Stomach (tissue), 9 donors: ENCODE data around the gene GPC6. TPM values are rescaled to one million over a fixed set of nuclear protein-coding genes. Genes with fewer than 3 reads are reported as not detected.
"Not testable (repeated sequence)": the region's sequence is repeated elsewhere in the genome, so short reads cannot be mapped to it uniquely, and the experiment has no call there.

ENCODE experiments used
- DNase-seq, 2 donors: peaks; one replicate each; pipeline versions ENCODE4 v3.0.0 to v3.0.0-alpha.2; 2013 to 2019
- H3K27ac ChIP-seq, 5 donors: fragments of 200-600 bp in 4 of 5; sonication (generic) in 4 of 5; one replicate each; pipeline ENCODE4 v1.5.1; 2013 to 2019; ENCODE audit warnings: mild to moderate bottlenecking in 1 of 5, moderate library complexity in 1 of 5
- H3K27me3 ChIP-seq, 3 donors: fragments of 200-600 bp; sonication (generic); one replicate each; pipeline ENCODE4 v1.5.1; 2017 to 2019; ENCODE audit warnings: mixed run types in 1 of 3
- H3K36me3 ChIP-seq, 4 donors: fragments of 200-600 bp; sonication (generic); 1 replicate in 3 of 4; 2 replicates in 1 of 4; pipeline ENCODE4 v1.5.1; 2016 to 2019
- H3K4me1 ChIP-seq, 4 donors: fragments of 200-600 bp; sonication (generic); one replicate each; pipeline ENCODE4 v1.5.1; 2016 to 2019
- H3K4me3 ChIP-seq, 4 donors: fragments of 200-600 bp; sonication (generic) in 3 of 4; one replicate each; pipeline ENCODE4 v1.5.1; 2016 to 2019; ENCODE audit warnings: mild to moderate bottlenecking in 1 of 4
- H3K9me3 ChIP-seq, 4 donors: fragments of 200-600 bp; sonication (generic); one replicate each; pipeline ENCODE4 v1.5.1; 2016 to 2019
- CTCF ChIP-seq, 7 experiments: fragments of 450-650 bp in 4 of 7; fragments of 200-600 bp in 3 of 7; sonication (generic) in 3 of 7; IDR thresholded peaks; one replicate each; pipeline ENCODE4 v1.5.1; 2016 to 2019; ENCODE audit warnings: antibody characterized with exemption in 7 of 7, control low read depth in 2 of 7, mild to moderate bottlenecking in 1 of 7
- EP300 ChIP-seq: sonication (generic); formaldehyde crosslinking; IDR thresholded peaks from one replicate; pipeline ENCODE4 v1.6.1; 2017; ENCODE audit warnings: antibody characterized with exemption
- POLR2A ChIP-seq, 4 donors: fragments of 450-650 bp; IDR thresholded peaks; one replicate each; pipeline ENCODE4 v1.6.1; 2016; ENCODE audit warnings: antibody characterized with exemption in 4 of 4, control low read depth in 2 of 4, mild to moderate bottlenecking in 1 of 4, moderate library complexity in 1 of 4
- POLR2AphosphoS5 ChIP-seq, 3 donors: sonication (generic); formaldehyde crosslinking; IDR thresholded peaks; one replicate each; pipeline ENCODE4 v1.6.1; 2016; ENCODE audit warnings: antibody characterized with exemption in 3 of 3
- WGBS, 5 donors: extraction: QIAGEN DNeasy Blood & Tissue Kit in 3 of 5; methylation state at CpG; one replicate each; pipeline versions ENCODE4 v1.1.5 to v1.1.7; 2013 to 2018; 5-methylcytosine and 5-hydroxymethylcytosine counted together
- intact Hi-C: fragments of 100-400 bp; cut with DNase I; formaldehyde crosslinking; loops from one replicate; pipeline ENCODE4 v1.15.1; 2023; ENCODE audit warnings: low total_unique reads
- polyA plus RNA-seq, 3 donors: library from polyadenylated mRNA; stranded (reverse); fragments of 200-250 nt; gene quantifications; one replicate each; pipeline ENCODE4 v1.2.3, GENCODE V29; 2013
- total RNA-seq, 5 donors: library from RNA; depleted of rRNA; stranded (reverse); fragments of >200 nt; gene quantifications; one replicate each; pipeline versions ENCODE4 v1.1.0 to v1.2.3, GENCODE V29; 2014 to 2016
- donor health status: healthy with polysubstance abuse.
- donor health status: Bipolar disorder and iron deficiency.
- donor health status: healthy.

The GPC6 gene
- total and polyA plus RNA-seq, 8 donors = 0.70 to 52.7 (median 5.6) TPM

- H3K4me3 ChIP-seq = no peak overlapping the region
- H3K27ac ChIP-seq = no peak overlapping the region
- WGBS, 5 donors = 52 to 60% (median 56%) methylated on average over 3 of the region's 3 CpGs
- H3K36me3 ChIP-seq = no peaks in the 10 kb centered on the region
- no peaks in the 10 kb centered on the region for H3K4me1 ChIP-seq
- intact Hi-C loops = no loop called here
- DNase-seq = no peak
- H3K27me3 ChIP-seq = no peaks in the 10 kb centered on the region
- no peak for TF ChIP-seq CTCF (IDR thresholded peaks at IDR 0.05)
- TF ChIP-seq POLR2AphosphoS5 (IDR thresholded peaks at IDR 0.05) = no peak
- no peak for TF ChIP-seq EP300
- TF ChIP-seq POLR2A (IDR thresholded peaks at IDR 0.05) = no peak
- no peaks in the 10 kb centered on the region for H3K9me3 ChIP-seq
Observed at GRCh38 chr13:94205896-94206295, 979.3 kb downstream of the GPC6 start.

- no peak for TF ChIP-seq POLR2A (IDR thresholded peaks at IDR 0.05)
- TF ChIP-seq CTCF (IDR thresholded peaks at IDR 0.05) = no peak
- no peak for TF ChIP-seq EP300
- no peak for TF ChIP-seq POLR2AphosphoS5 (IDR thresholded peaks at IDR 0.05)
- Histone ChIP-seq H3K27me3 (no peaks in the 10 kb centered on the region), H3K9me3 (no peaks in the 10 kb centered on the region), H3K36me3 (no peaks in the 10 kb centered on the region), H3K4me1 (no peaks in the 10 kb centered on the region), H3K27ac (no peak overlapping the region), H3K4me3 (no peak overlapping the region)
- intact Hi-C loops = no loop called here
- no peak for DNase-seq
Observed at GRCh38 chr13:94209117-94209516, 982.5 kb downstream of the GPC6 start.

GRCh38 chr13:94209913-94210312 lies 983.3 kb downstream of the GPC6 start:
- 88 to 96% (median 94%) methylated on average over 4 of the region's 4 CpGs for WGBS, 5 donors
- intact Hi-C loops, H3K27ac ChIP-seq, H3K9me3 ChIP-seq, H3K27me3 ChIP-seq, H3K36me3 ChIP-seq, DNase-seq, H3K4me1 ChIP-seq, H3K4me3 ChIP-seq: not testable (repeated sequence)

- Histone ChIP-seq H3K9me3 (no peaks in the 10 kb centered on the region), H3K36me3 (no peaks in the 10 kb centered on the region), H3K27me3 (no peaks in the 10 kb centered on the region), H3K27ac (no peak overlapping the region), H3K4me3 (no peak overlapping the region), H3K4me1 (no peaks in the 10 kb centered on the region)
- DNase-seq = no peak
- TF ChIP-seq CTCF (IDR thresholded peaks at IDR 0.05) (no peak), POLR2A (IDR thresholded peaks at IDR 0.05) (no peak), POLR2AphosphoS5 (IDR thresholded peaks at IDR 0.05) (no peak), EP300 (no peak)
- 59 to 79% (median 67%) methylated on average over 5 of the region's 5 CpGs for WGBS, 5 donors
- intact Hi-C loops = no loop called here
Observed at GRCh38 chr13:94210816-94211215, 984.2 kb downstream of the GPC6 start.

- H3K9me3 ChIP-seq = no peaks in the 10 kb centered on the region
- intact Hi-C loops = no loop called here
- TF ChIP-seq POLR2A (IDR thresholded peaks at IDR 0.05) (no peak), POLR2AphosphoS5 (IDR thresholded peaks at IDR 0.05) (no peak), CTCF (IDR thresholded peaks at IDR 0.05) (no peak), EP300 (no peak)
- no peaks in the 10 kb centered on the region for H3K36me3 ChIP-seq
- DNase-seq = no peak
- H3K4me3 ChIP-seq = no peak overlapping the region
- H3K27ac ChIP-seq = no peak overlapping the region
- H3K27me3 ChIP-seq = no peaks in the 10 kb centered on the region
- no peaks in the 10 kb centered on the region for H3K4me1 ChIP-seq
Observed at GRCh38 chr13:94212196-94212595, 985.6 kb downstream of the GPC6 start.
